ENCODE results near the gene LRRC52. TPM values are rescaled to one million over a fixed set of nuclear protein-coding genes. Genes with fewer than 3 reads are reported as not detected.
"Not testable (repeated sequence)": the region's sequence is repeated elsewhere in the genome, so short reads cannot be mapped to it uniquely, and the experiment has no call there.

LRRC52 gene
- total RNA-seq, 2 donors from 2014 or later, result not detected

- Histone ChIP-seq H3K9me3 (no peaks in the 10 kb centered on the region), H3K36me3 (no peaks in the 10 kb centered on the region), H3K4me3 (no peak overlapping the region), H3K27ac (no peak overlapping the region), H3K27me3 (replicated peaks; ENCODE audit: insufficient read depth) (no peaks in the 10 kb centered on the region), H3K4me1 (ENCODE audit: control insufficient read depth in 1 of 2, low read depth in 2 of 2) (no peaks in the 10 kb centered on the region)
- DNase-seq (ENCODE audit: low spot score) (no peak), ATAC-seq (ENCODE audit: insufficient number of reproducible peaks, low FRiP score, low read depth) (no peak)
- TF ChIP-seq CTCF (IDR thresholded peaks at IDR 0.05), result no peak
Observed at GRCh38 chr1:165605246-165605645, 61.4 kb downstream of the LRRC52 start.

- H3K4me3 ChIP-seq; H3K36me3 ChIP-seq; H3K27me3 ChIP-seq (replicated peaks; ENCODE audit: insufficient read depth); ATAC-seq (ENCODE audit: insufficient number of reproducible peaks, low FRiP score, low read depth); DNase-seq (ENCODE audit: low spot score); H3K27ac ChIP-seq; H3K9me3 ChIP-seq; H3K4me1 ChIP-seq (ENCODE audit: control insufficient read depth in 1 of 2, low read depth in 2 of 2): not testable (repeated sequence)
Observed at GRCh38 chr1:165606676-165607075, 62.9 kb downstream of the LRRC52 start.

GRCh38 chr1:165610866-165611265 is 67.1 kb downstream of the LRRC52 start:
- Histone ChIP-seq H3K9me3 (no peaks in the 10 kb centered on the region), H3K27ac (no peak overlapping the region), H3K4me3 (no peak overlapping the region), H3K27me3 (replicated peaks; ENCODE audit: insufficient read depth) (no peaks in the 10 kb centered on the region), H3K4me1 (ENCODE audit: control insufficient read depth in 1 of 2, low read depth in 2 of 2) (no peaks in the 10 kb centered on the region), H3K36me3 (no peaks in the 10 kb centered on the region)
- TF ChIP-seq CTCF (IDR thresholded peaks at IDR 0.05), result no peak
- DNase-seq (ENCODE audit: low spot score) (no peak), ATAC-seq (ENCODE audit: insufficient number of reproducible peaks, low FRiP score, low read depth) (no peak)

- H3K27ac ChIP-seq, result no peak overlapping the region
- no peak for TF ChIP-seq CTCF (IDR thresholded peaks at IDR 0.05)
- ATAC-seq (ENCODE audit: insufficient number of reproducible peaks, low FRiP score, low read depth), result no peak
Observed at GRCh38 chr1:165612062-165612461, 68.3 kb downstream of the LRRC52 start.

More at GRCh38 chr1:165612062-165612461, 68.3 kb downstream of the LRRC52 start:
- H3K36me3 ChIP-seq, result no peaks in the 10 kb centered on the region
- no peaks in the 10 kb centered on the region for H3K4me1 ChIP-seq (ENCODE audit: control insufficient read depth in 1 of 2, low read depth in 2 of 2)
- H3K9me3 ChIP-seq, result no peaks in the 10 kb centered on the region
- H3K27me3 ChIP-seq (replicated peaks; ENCODE audit: insufficient read depth), result no peaks in the 10 kb centered on the region
- no peak overlapping the region for H3K4me3 ChIP-seq
- DNase-seq (ENCODE audit: low spot score), result no peak

Other genes with a start within 250 kb of the LRRC52 start
- under 1 TPM in 1 of 2 donors, not detected in 1; 0.68 TPM for gene LMX1A, start 187.3 kb upstream of the LRRC52 start, total RNA-seq
- 1 to 10 TPM in 1 of 2 donors, not detected in 1; 2.8 TPM for gene RXRG, start 98.9 kb upstream of the LRRC52 start, total RNA-seq
- gene MGST3, start 87.2 kb downstream of the LRRC52 start, total RNA-seq, result 100 to 1,000 TPM; 160 to 252 TPM
- gene ALDH9A1, start 154.6 kb downstream of the LRRC52 start, total RNA-seq, result 10 to 100 TPM; 44.4 to 65.0 TPM
- gene TMCO1, start 224.9 kb downstream of the LRRC52 start, total RNA-seq, result 10 to 100 TPM; 37.5 to 53.7 TPM